Activated T-cell treated with anti-CD3 and anti-CD28 coated beads, Interleukin-2, amount 50 U/mL, for 24 hours (primary cell): ENCODE data around the gene PCP4.

Experiments used
- DNase-seq: peaks from one replicate; pipeline ENCODE4 v3.0.0-alpha.2; 2020
- H3K27ac Mint-ChIP-seq: 2 replicates; pipeline ENCODE4 v1.8.0; 2020; ENCODE audit warnings: mild to moderate bottlenecking, mixed read lengths
- H3K27me3 Mint-ChIP-seq: 2 replicates; pipeline ENCODE4 v1.8.0; 2020; ENCODE audit warnings: mixed read lengths
- H3K36me3 Mint-ChIP-seq: 2 replicates; pipeline ENCODE4 v1.8.0; 2020; ENCODE audit warnings: low read depth, mixed read lengths
- H3K4me1 Mint-ChIP-seq: 2 replicates; pipeline ENCODE4 v1.8.0; 2020; ENCODE audit warnings: low read depth, mixed read lengths
- H3K4me3 Mint-ChIP-seq: 2 replicates; pipeline ENCODE4 v1.8.0; 2020; ENCODE audit warnings: mild to moderate bottlenecking, moderate library complexity, mixed read lengths
- H3K9me3 Mint-ChIP-seq: 2 replicates; pipeline ENCODE4 v1.8.0; 2020; ENCODE audit warnings: mixed read lengths

The PCP4 gene

DNA sequence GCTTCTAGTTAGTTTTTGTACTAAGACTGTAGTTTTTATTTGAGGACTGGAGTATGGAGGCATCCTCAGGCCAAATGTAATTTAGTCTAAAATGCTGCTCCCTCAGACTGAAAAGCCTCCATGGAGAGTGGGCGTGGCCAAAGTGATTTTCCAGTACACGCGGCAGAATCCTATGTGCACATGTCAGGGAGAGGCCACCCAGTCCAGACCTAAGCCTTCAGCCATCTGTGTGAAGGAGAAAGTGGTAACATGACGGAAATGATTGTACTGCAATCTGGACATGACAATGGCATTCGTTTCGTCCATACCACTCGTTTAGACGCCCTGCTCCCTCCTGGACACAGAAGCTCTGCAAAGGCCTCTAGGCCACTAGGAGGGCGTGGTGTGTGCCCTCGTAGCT, 56.2 kb downstream of the PCP4 start:
- H3K4me1 Mint-ChIP-seq, result no peaks in the 10 kb centered on the region
- DNase-seq, result no peak
- no peak overlapping the region for H3K27ac Mint-ChIP-seq
- H3K9me3 Mint-ChIP-seq, result peaks cover 7% of the 10 kb centered on the region
- no peak overlapping the region for H3K4me3 Mint-ChIP-seq
- H3K27me3 Mint-ChIP-seq, result no peaks in the 10 kb centered on the region
- H3K36me3 Mint-ChIP-seq, result no peaks in the 10 kb centered on the region

DNA sequence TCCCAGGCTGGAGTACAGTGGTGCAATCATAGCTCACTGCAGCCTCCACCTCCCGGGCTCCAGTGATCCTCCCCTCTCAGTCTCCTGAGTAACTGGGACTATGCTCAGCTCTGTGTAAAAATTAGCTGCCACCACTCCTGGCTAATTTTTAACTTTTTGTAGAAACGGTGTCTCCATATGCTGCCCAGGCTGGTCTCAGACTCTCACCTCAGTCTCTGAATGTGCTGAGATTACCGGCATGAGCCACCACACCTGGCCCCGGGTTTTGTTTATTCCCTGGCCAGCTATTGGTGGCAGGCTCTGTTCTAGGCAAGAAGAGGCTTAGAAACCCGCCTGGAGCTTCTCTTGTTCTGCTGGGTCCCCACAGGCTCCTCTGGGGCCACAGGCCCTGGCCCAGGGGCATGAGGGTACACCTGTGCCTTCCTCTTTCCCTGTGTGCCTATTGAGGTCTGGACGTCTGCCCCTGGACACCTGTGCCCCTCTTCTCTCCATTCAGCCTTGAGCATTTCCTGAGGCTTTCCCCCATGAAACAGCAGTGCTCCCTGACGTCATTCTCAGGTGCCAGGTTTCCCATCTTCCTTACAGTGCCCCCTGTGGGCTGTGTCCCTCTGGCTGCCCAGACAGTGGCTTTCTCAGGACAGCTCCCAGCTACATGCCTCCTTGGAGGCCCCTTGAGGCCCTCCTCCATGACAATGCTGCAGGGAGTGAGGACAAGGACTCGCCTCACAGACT, 57.5 kb downstream of the PCP4 start:
- no peaks in the 10 kb centered on the region for H3K27me3 Mint-ChIP-seq
- peaks cover 7% of the 10 kb centered on the region for H3K9me3 Mint-ChIP-seq
- no peaks in the 10 kb centered on the region for H3K36me3 Mint-ChIP-seq
- H3K27ac Mint-ChIP-seq, result no peak overlapping the region
- no peaks in the 10 kb centered on the region for H3K4me1 Mint-ChIP-seq
- DNase-seq, result no peak
- no peak overlapping the region for H3K4me3 Mint-ChIP-seq

DNA sequence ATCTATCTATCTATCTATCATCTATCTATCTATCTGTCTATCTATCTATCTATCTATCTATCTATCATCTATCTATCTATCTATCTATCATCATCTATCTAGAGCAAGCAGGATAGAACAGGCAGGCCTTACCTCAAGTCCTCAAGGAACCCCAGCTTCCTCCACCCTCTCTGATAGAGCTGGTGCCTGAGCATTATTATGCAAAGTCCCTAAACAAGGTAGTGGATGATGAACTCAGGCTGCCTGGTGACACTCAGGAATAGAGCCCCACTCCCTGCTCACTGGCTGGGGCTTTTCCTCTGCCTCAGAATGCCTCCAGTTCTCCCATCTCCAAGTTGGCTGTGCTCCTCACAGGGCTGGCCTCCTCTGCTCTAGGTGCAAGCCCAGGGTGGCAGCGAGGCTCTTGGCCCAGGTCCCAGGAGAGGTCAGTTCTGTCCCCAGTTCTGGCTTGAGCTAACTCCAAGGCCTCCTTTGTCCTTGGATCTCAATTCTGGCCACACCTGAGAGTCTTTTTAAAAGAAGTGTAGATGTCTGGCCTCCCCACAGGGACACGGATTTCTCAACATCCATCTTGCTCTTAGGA, 60.2 kb downstream of the PCP4 start:
- Mint-ChIP-seq H3K9me3 (peaks cover 3% of the 10 kb centered on the region), H3K36me3 (no peaks in the 10 kb centered on the region), H3K27ac (no peak overlapping the region), H3K4me1 (no peaks in the 10 kb centered on the region), H3K27me3 (no peaks in the 10 kb centered on the region), H3K4me3 (no peak overlapping the region)
- no peak for DNase-seq

DNA sequence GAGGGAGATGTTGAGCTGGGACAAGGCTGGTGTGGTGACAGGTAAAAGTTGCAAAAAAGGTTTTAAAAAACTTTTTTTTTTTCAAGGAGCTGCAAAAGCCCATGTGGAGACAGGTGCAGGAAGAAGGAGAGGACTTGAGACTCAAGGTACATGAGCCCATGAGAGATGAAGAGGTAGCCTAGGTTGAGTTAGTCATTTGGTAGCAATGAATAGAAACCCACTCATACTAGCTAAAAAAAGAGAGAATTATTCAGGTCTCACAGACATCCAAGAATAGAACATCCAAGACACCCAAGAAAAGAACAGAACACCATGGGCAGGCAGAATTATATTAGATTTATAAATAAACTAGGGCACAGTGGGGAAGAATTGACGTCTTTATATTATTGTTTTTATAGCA, 65.1 kb downstream of the PCP4 start:
- Mint-ChIP-seq H3K27me3 (no peaks in the 10 kb centered on the region), H3K4me1 (no peaks in the 10 kb centered on the region), H3K27ac (no peak overlapping the region), H3K9me3 (peaks cover 3% of the 10 kb centered on the region), H3K36me3 (no peaks in the 10 kb centered on the region), H3K4me3 (no peak overlapping the region)
- no peak for DNase-seq

DNA sequence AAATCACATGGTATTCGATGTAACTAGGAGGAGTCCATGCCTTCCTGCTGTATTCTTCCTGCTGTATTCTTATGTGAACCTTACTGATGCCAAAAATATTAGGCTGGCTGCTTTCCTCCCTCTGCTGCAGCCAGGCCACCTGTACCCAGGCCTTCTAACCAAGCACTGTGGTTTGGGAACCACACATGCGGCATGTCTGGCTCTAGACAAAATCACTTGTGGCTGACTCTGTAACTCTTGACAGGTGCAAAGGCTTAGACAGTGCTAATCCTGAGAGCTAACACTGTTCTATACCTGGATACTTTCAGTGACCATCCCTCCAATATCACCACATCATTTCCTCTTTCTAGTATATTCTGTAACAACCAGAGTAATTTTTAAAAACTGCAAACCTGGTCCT, 67.7 kb downstream of the PCP4 start:
- Mint-ChIP-seq H3K36me3 (no peaks in the 10 kb centered on the region), H3K4me3 (no peak overlapping the region), H3K4me1 (no peaks in the 10 kb centered on the region), H3K9me3 (no peaks in the 10 kb centered on the region), H3K27me3 (no peaks in the 10 kb centered on the region), H3K27ac (no peak overlapping the region)
- DNase-seq, result no peak

DNA sequence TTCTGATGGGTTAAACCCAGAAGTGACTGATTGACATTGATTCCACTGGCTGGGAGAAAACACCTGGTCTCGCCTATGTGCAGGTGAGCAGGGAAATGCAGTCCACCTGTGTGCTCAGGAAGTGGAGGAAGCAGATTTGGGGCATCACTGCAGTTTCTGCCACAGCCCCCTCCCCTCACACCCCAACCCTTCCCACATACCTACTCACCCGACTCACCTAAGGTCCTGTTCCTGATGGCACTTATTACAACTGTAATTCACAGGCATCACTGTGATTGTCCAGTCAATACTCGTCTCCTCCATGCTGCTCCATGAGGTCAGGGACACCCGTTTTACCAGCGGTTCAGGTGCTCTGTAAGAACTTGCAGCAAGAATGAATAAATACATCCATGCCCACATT, 68.5 kb downstream of the PCP4 start:
- H3K36me3 Mint-ChIP-seq, result no peaks in the 10 kb centered on the region
- H3K27me3 Mint-ChIP-seq, result no peaks in the 10 kb centered on the region
- no peaks in the 10 kb centered on the region for H3K9me3 Mint-ChIP-seq
- no peak overlapping the region for H3K4me3 Mint-ChIP-seq
- no peak for DNase-seq
- H3K4me1 Mint-ChIP-seq, result no peaks in the 10 kb centered on the region
- H3K27ac Mint-ChIP-seq, result no peak overlapping the region

- Mint-ChIP-seq H3K27ac (no peak overlapping the region), H3K4me3 (no peak overlapping the region), H3K4me1 (no peaks in the 10 kb centered on the region), H3K9me3 (no peaks in the 10 kb centered on the region), H3K27me3 (no peaks in the 10 kb centered on the region), H3K36me3 (no peaks in the 10 kb centered on the region)
- DNase-seq, result no peak
These were observed 70.9 kb downstream of the PCP4 start for GRCh38 chr21:39938086-39938625.

GRCh38 chr21:39946199-39946598, 79.0 kb downstream of the PCP4 start:
- Mint-ChIP-seq H3K9me3 (peaks cover 15% of the 10 kb centered on the region), H3K4me1 (no peaks in the 10 kb centered on the region), H3K4me3 (no peak overlapping the region), H3K36me3 (no peaks in the 10 kb centered on the region), H3K27ac (no peak overlapping the region), H3K27me3 (no peaks in the 10 kb centered on the region)
- DNase-seq, result no peak

GRCh38 chr21:39947031-39947430, 79.8 kb downstream of the PCP4 start:
- Mint-ChIP-seq H3K27ac (no peak overlapping the region), H3K9me3 (peaks cover 15% of the 10 kb centered on the region), H3K36me3 (no peaks in the 10 kb centered on the region), H3K4me1 (no peaks in the 10 kb centered on the region), H3K27me3 (peaks cover 5% of the 10 kb centered on the region), H3K4me3 (no peak overlapping the region)
- DNase-seq, result no peak

DNA sequence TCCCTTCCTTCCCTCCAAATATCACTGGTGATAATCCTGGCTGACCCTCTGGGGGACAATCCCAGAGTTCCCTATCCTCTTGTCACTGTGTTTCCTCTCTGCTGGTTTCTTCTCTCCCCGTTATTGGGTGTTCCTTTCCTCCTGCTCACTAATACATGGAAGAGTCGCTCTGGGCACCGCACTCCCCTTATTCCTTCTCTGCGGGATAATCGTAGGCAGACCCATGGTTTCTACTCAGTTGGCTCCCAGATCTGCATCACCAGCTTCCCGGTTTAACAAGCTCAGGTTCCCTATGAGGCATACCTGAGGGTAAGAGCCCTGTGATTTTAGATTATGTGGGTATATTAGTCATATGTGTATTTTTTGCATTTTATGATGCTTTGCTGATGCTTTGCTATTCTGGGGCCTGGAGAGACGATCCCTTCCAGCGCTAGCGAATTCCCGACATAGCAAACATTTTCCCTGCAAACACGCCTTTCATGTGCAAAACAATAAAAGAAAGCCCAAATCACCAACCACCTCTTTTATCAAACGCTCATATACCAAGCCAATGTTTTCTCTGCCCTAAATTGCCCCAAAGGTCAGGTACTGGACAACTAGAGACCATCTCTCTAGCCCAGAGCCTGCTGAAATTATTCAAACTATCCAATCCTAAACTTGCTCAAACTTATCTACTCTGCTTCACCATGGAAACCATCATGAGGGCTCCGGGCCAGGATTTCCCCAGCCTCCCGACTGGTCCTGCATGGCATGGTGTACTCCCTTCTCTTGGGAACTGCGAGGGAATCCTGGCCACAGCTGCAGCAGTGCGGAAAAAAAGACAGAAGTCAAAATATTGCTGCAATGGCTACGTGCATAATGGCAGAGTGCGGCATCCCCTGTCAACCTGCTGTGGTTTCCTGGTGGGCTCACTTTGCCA, 84.2 kb downstream of the PCP4 start:
- no peak for DNase-seq
- Mint-ChIP-seq H3K9me3 (peaks cover 6% of the 10 kb centered on the region), H3K4me1 (no peaks in the 10 kb centered on the region), H3K36me3 (no peaks in the 10 kb centered on the region), H3K27ac (no peak overlapping the region), H3K4me3 (no peak overlapping the region), H3K27me3 (peaks cover 5% of the 10 kb centered on the region)

DNA sequence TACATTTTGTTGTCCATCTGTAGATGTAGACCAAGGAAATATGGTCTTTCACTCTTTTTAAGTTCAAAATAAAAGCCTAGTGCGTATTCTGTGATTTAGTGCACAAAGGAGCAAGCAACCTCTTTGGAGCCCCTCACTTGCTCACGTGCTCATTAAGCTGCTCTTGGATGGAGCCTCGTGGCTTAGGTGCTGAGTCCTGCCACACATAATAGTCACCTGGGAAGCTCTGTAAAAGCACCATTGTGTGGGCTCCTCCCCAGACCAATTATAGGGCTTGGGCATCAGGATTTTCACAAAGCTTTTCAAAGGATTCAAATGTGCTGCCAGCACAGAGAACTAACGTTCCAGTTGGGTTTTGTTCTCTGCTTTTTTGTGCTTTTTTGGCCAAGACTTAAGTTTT, 85.0 kb downstream of the PCP4 start:
- Mint-ChIP-seq H3K27ac (no peak overlapping the region), H3K9me3 (peaks cover under 1% of the 10 kb centered on the region), H3K4me1 (no peaks in the 10 kb centered on the region), H3K4me3 (no peak overlapping the region), H3K27me3 (peaks cover 5% of the 10 kb centered on the region), H3K36me3 (no peaks in the 10 kb centered on the region)
- DNase-seq, result no peak

DNA sequence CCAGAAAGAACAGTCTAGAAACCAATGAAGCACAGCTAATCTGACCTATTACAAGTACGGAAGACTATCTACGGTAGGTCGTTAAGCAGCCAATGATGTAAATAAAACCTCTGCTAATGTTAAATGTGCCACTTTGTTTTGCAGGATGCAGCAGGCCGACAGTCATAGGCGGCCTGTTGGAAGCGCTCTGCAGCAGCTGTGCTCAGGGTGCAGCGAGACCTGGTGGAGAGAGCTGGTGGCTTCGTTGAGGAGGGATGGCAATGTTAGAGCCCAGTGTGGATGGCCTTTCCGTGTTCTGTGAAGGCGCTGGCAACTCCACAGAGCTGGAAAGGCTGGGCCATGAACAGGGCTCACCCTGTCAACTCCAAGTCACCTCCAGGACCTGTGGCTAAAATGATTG, 87.3 kb downstream of the PCP4 start:
- no peak for DNase-seq
- Mint-ChIP-seq H3K27me3 (peaks cover 5% of the 10 kb centered on the region), H3K4me1 (no peaks in the 10 kb centered on the region), H3K4me3 (no peak overlapping the region), H3K9me3 (peaks cover 3% of the 10 kb centered on the region), H3K27ac (no peak overlapping the region), H3K36me3 (no peaks in the 10 kb centered on the region)

DNA sequence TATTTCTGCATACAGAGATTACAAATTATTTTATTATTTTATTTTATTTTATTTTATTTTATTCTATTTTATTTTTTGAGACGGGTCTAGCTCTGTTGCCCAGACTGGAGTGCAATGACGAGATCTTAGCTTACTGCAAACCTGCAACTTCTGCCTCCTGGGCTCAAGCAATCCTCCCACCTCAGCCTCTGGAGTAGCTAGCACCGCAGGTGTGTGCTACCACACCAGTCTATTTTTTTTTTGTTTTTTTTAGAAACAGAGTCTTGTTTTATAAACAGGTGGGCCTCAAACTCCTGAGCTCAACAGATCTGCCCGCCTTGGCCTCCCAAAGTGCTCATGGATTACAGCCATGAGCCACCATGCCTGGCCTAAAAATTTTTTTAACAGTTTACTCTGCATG, 88.1 kb downstream of the PCP4 start:
- no peak for DNase-seq
- H3K27me3 Mint-ChIP-seq, result peaks cover 5% of the 10 kb centered on the region
- no peaks in the 10 kb centered on the region for H3K4me1 Mint-ChIP-seq
- H3K27ac Mint-ChIP-seq, result no peak overlapping the region
- H3K36me3 Mint-ChIP-seq, result no peaks in the 10 kb centered on the region
- H3K9me3 Mint-ChIP-seq, result peaks cover 7% of the 10 kb centered on the region
- no peak overlapping the region for H3K4me3 Mint-ChIP-seq

GRCh38 chr21:39956586-39956985, 89.3 kb downstream of the PCP4 start:
- Mint-ChIP-seq H3K4me1 (no peaks in the 10 kb centered on the region), H3K9me3 (peaks cover 13% of the 10 kb centered on the region), H3K27ac (no peak overlapping the region), H3K36me3 (no peaks in the 10 kb centered on the region), H3K4me3 (no peak overlapping the region), H3K27me3 (peaks cover 4% of the 10 kb centered on the region)
- DNase-seq, result no peak

- no peak overlapping the region for H3K4me3 Mint-ChIP-seq
- DNase-seq, result no peak
- no peaks in the 10 kb centered on the region for H3K4me1 Mint-ChIP-seq
- H3K27me3 Mint-ChIP-seq, result no peaks in the 10 kb centered on the region
- no peak overlapping the region for H3K27ac Mint-ChIP-seq
- H3K9me3 Mint-ChIP-seq, result peaks cover 13% of the 10 kb centered on the region
- no peaks in the 10 kb centered on the region for H3K36me3 Mint-ChIP-seq
These were observed 91.5 kb downstream of the PCP4 start for GRCh38 chr21:39958731-39959130.
